A549 (cell line): ENCODE measurements around the gene GRIP1. TPM values are rescaled to one million over a fixed set of nuclear protein-coding genes. Genes with fewer than 3 reads are reported as not detected.

Experiments
- ATAC-seq, 2 experiments: fragments of 200-7000 bp in 1 of 2; fragments of >200 bp in 1 of 2; cut with Nextera tagmentation in 1 of 2; cut with Tn5 transposase in 1 of 2; 3 replicates each; pipeline versions ENCODE4 v1.8.0 to v1.9.1; 2018 to 2020; ENCODE audit warnings: mild to moderate bottlenecking in 1 of 2, moderate library complexity in 1 of 2
- CTCF ChIA-PET: fragments of 300-600 bp; sonication (Branson Sonifier 250); formaldehyde crosslinking; extraction: SDS; loops from one replicate; lab custom pipeline; 2021; ENCODE audit warnings: antibody characterized with exemption, inconsistent platforms; lab: Yijun Ruan, JAX
- POLR2A ChIA-PET: fragments of 350-600 bp; formaldehyde crosslinking; extraction: SDS; loops from one replicate; lab custom pipeline; 2021; ENCODE audit warnings: antibody characterized with exemption, inconsistent platforms; lab: Yijun Ruan, JAX
- DNase-seq, 2 experiments: peaks; one replicate each; pipeline versions ENCODE4 v3.0.0 to v3.0.0-alpha.2; 2011 to 2016; ENCODE audit warnings: low read depth in 1 of 2, low spot score in 1 of 2
- FAIRE-seq: peaks from 2 replicates; lab custom pipeline; 2011; peaks lifted over from hg19 to GRCh38; lab: Jason Lieb, UNC
- H3K27ac ChIP-seq, 2 experiments: fragments of >200 bp; sonication (Bioruptor Twin); formaldehyde crosslinking; 3 replicates each; pipeline ENCODE4 v1.5.1; 2016 to 2017
- H3K4me1 ChIP-seq: fragments of >200 bp; sonication (Bioruptor Twin); formaldehyde crosslinking; 3 replicates; pipeline ENCODE4 v1.6.1; 2016
- H3K4me2 ChIP-seq: fragments of >200 bp; sonication (Bioruptor Twin); formaldehyde crosslinking; 3 replicates; pipeline ENCODE4 v1.6.1; 2016
- H3K4me3 ChIP-seq: fragments of >200 bp; sonication (Bioruptor Twin); formaldehyde crosslinking; 3 replicates; pipeline ENCODE4 v1.5.1; 2016
- H3K9me3 ChIP-seq: fragments of >200 bp; sonication (Bioruptor Twin); formaldehyde crosslinking; 3 replicates; pipeline ENCODE4 v1.6.1; 2016
- CEBPB ChIP-seq, 2 experiments: fragments of >200 bp in 1 of 2; sonication (Bioruptor Twin) in 1 of 2; formaldehyde crosslinking in 1 of 2; IDR thresholded peaks; 2 replicates each; pipeline ENCODE4 v1.6.1; 2012 to 2016
- CHD4 ChIP-seq: fragments of 200-600 bp; sonication (generic); IDR thresholded peaks from 2 replicates; pipeline ENCODE4 v1.6.1; 2016; ENCODE audit warnings: antibody characterized with exemption, mild to moderate bottlenecking, borderline replicate concordance
- CTCF ChIP-seq: fragments of >200 bp; sonication (Bioruptor Twin); formaldehyde crosslinking; IDR thresholded peaks from 3 replicates; pipeline ENCODE4 v1.5.1; 2016
- EHMT2 ChIP-seq: fragments of 200-600 bp; sonication (generic); IDR thresholded peaks from 2 replicates; pipeline ENCODE4 v1.6.1; 2016; ENCODE audit warnings: antibody characterized with exemption, low read depth, mild to moderate bottlenecking, moderate library complexity
- ELK1 ChIP-seq: fragments of 150-350 bp; IDR thresholded peaks from 2 replicates; pipeline ENCODE4 v1.6.1; 2014; ENCODE audit warnings: low read depth, mild to moderate bottlenecking, low read length
- EP300 ChIP-seq, 2 experiments: fragments of >200 bp; sonication (Bioruptor Twin); formaldehyde crosslinking; IDR thresholded peaks; 2 replicates in 1 of 2; 3 replicates in 1 of 2; pipeline ENCODE4 v1.6.1; 2016 to 2017
- ESRRA ChIP-seq: fragments of 150-350 bp; IDR thresholded peaks from 2 replicates; pipeline ENCODE4 v1.6.1; 2014; ENCODE audit warnings: mild to moderate bottlenecking, low read length, borderline replicate concordance
- HEYL ChIP-seq: fragments of 250-450 bp; sonication (Bioruptor Pico); IDR thresholded peaks from 2 replicates; pipeline ENCODE4 v1.8.0; 2021; ENCODE audit warnings: mild to moderate bottlenecking, moderate library complexity
- HOXA7 ChIP-seq: fragments of 250-450 bp; sonication (Bioruptor Pico); IDR thresholded peaks from 2 replicates; pipeline ENCODE4 v1.5.0; 2020; ENCODE audit warnings: mild to moderate bottlenecking, moderate library complexity
- HOXB5 ChIP-seq: fragments of 250-450 bp; sonication (Bioruptor Pico); IDR thresholded peaks from 2 replicates; pipeline ENCODE4 v1.5.0; 2020; ENCODE audit warnings: mild to moderate bottlenecking, moderate library complexity
- JUN ChIP-seq, 2 experiments: fragments of >200 bp; sonication (Bioruptor Twin); formaldehyde crosslinking; IDR thresholded peaks; 2 replicates in 1 of 2; 3 replicates in 1 of 2; pipeline ENCODE4 v1.6.1; 2016 to 2017
- JUNB ChIP-seq: fragments of >200 bp; sonication (Bioruptor Twin); formaldehyde crosslinking; IDR thresholded peaks from 2 replicates; pipeline ENCODE4 v1.6.1; 2016
- KDM1A ChIP-seq: fragments of 200-600 bp; sonication (generic); IDR thresholded peaks from 2 replicates; pipeline ENCODE4 v1.6.1; 2016; ENCODE audit warnings: low read depth, mild to moderate bottlenecking
- KDM5A ChIP-seq: fragments of 200-600 bp; sonication (generic); IDR thresholded peaks from 2 replicates; pipeline ENCODE4 v1.6.1; 2016; ENCODE audit warnings: antibody characterized with exemption, mild to moderate bottlenecking
- MAX ChIP-seq: IDR thresholded peaks from 2 replicates; pipeline ENCODE4 v1.6.1; 2012
- MAZ ChIP-seq: fragments of 150-350 bp; IDR thresholded peaks from 2 replicates; pipeline ENCODE4 v1.6.1; 2014; ENCODE audit warnings: antibody characterized with exemption, low read depth, low read length, borderline replicate concordance
- MYC ChIP-seq: IDR thresholded peaks from 2 replicates; pipeline ENCODE4 v1.6.1; 2012; ENCODE audit warnings: mild to moderate bottlenecking, inconsistent platforms, low read length, improper control_type of control experiment, borderline replicate concordance
- NPAS2 ChIP-seq: fragments of 250-450 bp; sonication (Bioruptor Pico); IDR thresholded peaks from 2 replicates; pipeline ENCODE4 v1.8.0; 2022; ENCODE audit warnings: mild to moderate bottlenecking, moderate library complexity, borderline replicate concordance
- NR3C1 ChIP-seq: fragments of >200 bp; sonication (Bioruptor Twin); formaldehyde crosslinking; IDR thresholded peaks from 3 replicates; pipeline ENCODE4 v1.6.1; 2017
- PBX3 ChIP-seq: IDR thresholded peaks from 2 replicates; pipeline ENCODE4 v1.6.1; 2012
- POLR2A ChIP-seq: IDR thresholded peaks from 2 replicates; pipeline ENCODE4 v1.6.1; 2012; ENCODE audit warnings: mild to moderate bottlenecking, low read length
- POLR2AphosphoS2 ChIP-seq: conservative IDR thresholded peaks from 2 replicates; pipeline ENCODE4 v1.6.1; 2012; ENCODE audit warnings: low read length, improper control_type of control experiment, inconsistent platforms
- RCOR1 ChIP-seq: fragments of 150-350 bp; IDR thresholded peaks from 2 replicates; pipeline ENCODE4 v1.6.1; 2014; ENCODE audit warnings: antibody characterized with exemption, low read length, low read depth
- REST ChIP-seq: fragments of 200-600 bp; sonication (generic); IDR thresholded peaks from 2 replicates; pipeline ENCODE4 v1.6.1; 2016; ENCODE audit warnings: antibody characterized with exemption, mild to moderate bottlenecking, moderate library complexity
- RFX5 ChIP-seq: fragments of 450-650 bp; IDR thresholded peaks from 2 replicates; pipeline ENCODE4 v1.7.1; 2014; ENCODE audit warnings: antibody characterized with exemption, mild to moderate bottlenecking, moderate library complexity
- RNF2 ChIP-seq: fragments of 200-600 bp; sonication (generic); IDR thresholded peaks from 2 replicates; pipeline ENCODE4 v1.6.1; 2016; ENCODE audit warnings: low read depth, mild to moderate bottlenecking, antibody characterized with exemption, moderate library complexity, borderline replicate concordance
- SREBF2 ChIP-seq: fragments of 450-650 bp; IDR thresholded peaks from 2 replicates; pipeline ENCODE4 v1.6.1; 2014; ENCODE audit warnings: mild to moderate bottlenecking, moderate library complexity
- TFCP2L1 ChIP-seq: fragments of 250-450 bp; sonication (Bioruptor Pico); IDR thresholded peaks from 2 replicates; pipeline ENCODE4 v1.5.0; 2021; ENCODE audit warnings: mild to moderate bottlenecking
- ZC3H11A ChIP-seq: fragments of 450-650 bp; IDR thresholded peaks from 2 replicates; pipeline ENCODE4 v1.6.1; 2014; ENCODE audit warnings: antibody characterized with exemption, mild to moderate bottlenecking
- WGBS: methylation state at CpG from one replicate; pipeline ENCODE4 v1.1.6; 2017; ENCODE audit errors: missing lambda C conversion rate; 5-methylcytosine and 5-hydroxymethylcytosine counted together
- polyA plus RNA-seq, 4 experiments: library from polyadenylated mRNA; depleted of rRNA in 3 of 4; stranded (reverse); fragments of >200 nt; fragmentation: RNase III in 1 of 4; extraction: RNeasy Plus Mini Kit Qiagen cat#74134 plus additional on column Dnase treatment in 1 of 4; gene quantifications; 2 replicates in 3 of 4; 3 replicates in 1 of 4; pipeline ENCODE4 v1.2.3, GENCODE V29; 2011 to 2017

The GRIP1 gene
- polyA plus RNA-seq, 2 of the 4 experiments (the other 2 are of a cell fraction), result 4.6 to 5.8 TPM

- no peak for DNase-seq
- Histone ChIP-seq H3K27ac (no peak overlapping the region), H3K9me3 (no peaks in the 10 kb centered on the region), H3K4me3 (no peak overlapping the region), H3K4me1 (no peaks in the 10 kb centered on the region), H3K4me2 (no peak overlapping the region)
- ChIA-PET CTCF (interaction anchor here (0.8 to 3.1 kb wide), 12 partner anchors 9 to 548 kb away, joined by 3 to 27 read pairs (median 6); partner anchors contain the start of genes GRIP1 and TMBIM4), POLR2A (no interaction called here)
- WGBS, result 27% methylated on average over 4 of the region's 4 CpGs
- ATAC-seq, result no peak
- TF ChIP-seq NR3C1 (no peak), MAZ (no peak), NPAS2 (no peak), KDM1A (no peak), TFCP2L1 (no peak), HOXB5 (CRISPR knock-in tag) (no peak), ELK1 (no peak), KDM5A (no peak), RFX5 (no peak), RNF2 (no peak), POLR2A (no peak), HEYL (CRISPR knock-in tag) (no peak), PBX3 (no peak), EHMT2 (no peak)
- FAIRE-seq, result no peak
Measured at GRCh38 chr12:66692986-66693385, 14.1 kb upstream of the GRIP1 start.

GRCh38 chr12:66692170-66692569, 13.3 kb upstream of the GRIP1 start:
- no peaks in the 10 kb centered on the region for H3K4me1 ChIP-seq
- TF ChIP-seq ESRRA, result no peak
- TF ChIP-seq JUN (IDR thresholded peaks at IDR 0.05), result no peak
- no peak for TF ChIP-seq RCOR1
- no peak for TF ChIP-seq RNF2
- TF ChIP-seq REST, result no peak
- no peak for TF ChIP-seq CEBPB (IDR thresholded peaks at IDR 0.05)
- TF ChIP-seq HOXA7 (CRISPR knock-in tag), result no peak
- no peak for TF ChIP-seq SREBF2
- TF ChIP-seq CTCF, result no peak
- no peak for TF ChIP-seq MYC
- TF ChIP-seq TFCP2L1, result no peak
- TF ChIP-seq JUNB, result no peak
- TF ChIP-seq NR3C1, result no peak
- TF ChIP-seq POLR2AphosphoS2, result no peak
- no peak for TF ChIP-seq EHMT2
- no peak for TF ChIP-seq EP300 (IDR thresholded peaks at IDR 0.05)
- TF ChIP-seq CHD4, result no peak
- no peak for TF ChIP-seq MAX
- TF ChIP-seq ZC3H11A, result no peak

More at GRCh38 chr12:66692170-66692569, 13.3 kb upstream of the GRIP1 start:
- ChIA-PET POLR2A (no interaction called here), CTCF (interaction anchor here (1.3 to 3.1 kb wide), 6 partner anchors 8 to 547 kb away, joined by 5 to 27 read pairs (median 10); no protein-coding TSS in a partner anchor)
- Histone ChIP-seq H3K27ac (no peak overlapping the region), H3K9me3 (no peaks in the 10 kb centered on the region), H3K4me2 (no peak overlapping the region), H3K4me3 (no peak overlapping the region)
- ATAC-seq (no peak), DNase-seq (no peak), FAIRE-seq (no peak)
- WGBS, result 94% methylated on average over 1 of the region's 1 CpG
